Measurements from ENCODE around the gene EIF2D. TPM values are rescaled to one million over a fixed set of nuclear protein-coding genes. Genes with fewer than 3 reads are reported as not detected.

Gene EIF2D
- total and polyA plus RNA-seq, 2 of the 13 experiments (the other 11 are each of a cell fraction or from before 2014, with no cell fraction given), result 45.1 to 64.9 TPM

DNA sequence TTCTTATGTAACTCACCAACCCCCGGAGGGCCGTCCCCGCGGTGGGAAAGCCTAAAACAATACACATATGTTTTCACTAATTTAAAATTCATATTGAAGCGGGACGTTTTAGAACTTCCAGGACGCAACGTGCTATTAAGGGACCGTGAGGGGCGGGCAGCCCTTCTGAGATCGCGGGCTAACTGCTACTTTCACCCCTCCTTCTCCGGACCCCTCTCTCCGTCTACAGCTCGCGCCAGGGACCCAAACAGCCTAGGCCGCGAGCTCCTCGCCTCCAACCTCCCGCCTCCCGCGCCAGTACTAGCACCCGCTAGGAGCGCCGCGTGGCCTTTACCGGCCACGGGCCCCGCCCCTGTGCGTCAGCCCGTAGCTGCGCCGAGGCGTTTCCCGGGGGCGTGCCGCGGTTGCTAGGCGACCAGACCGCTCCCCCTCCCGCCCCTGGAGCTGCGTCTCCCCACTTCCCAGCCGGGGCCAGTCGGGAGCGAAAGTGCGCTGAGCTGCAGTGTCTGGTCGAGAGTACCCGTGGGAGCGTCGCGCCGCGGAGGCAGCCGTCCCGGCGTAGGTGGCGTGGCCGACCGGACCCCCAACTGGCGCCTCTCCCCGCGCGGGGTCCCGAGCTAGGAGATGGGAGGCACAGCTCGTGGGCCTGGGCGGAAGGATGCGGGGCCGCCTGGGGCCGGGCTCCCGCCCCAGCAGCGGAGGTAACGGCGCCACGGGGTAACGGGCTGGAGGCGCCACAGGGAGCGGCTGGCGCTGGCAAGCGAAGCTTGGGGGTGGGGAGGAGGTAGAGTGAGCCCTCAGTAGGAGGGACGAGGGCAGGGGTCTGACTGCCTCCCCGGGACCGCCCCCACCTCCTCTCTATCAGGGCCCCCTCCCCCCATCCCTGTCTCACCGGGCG is 23.1 kb upstream of the EIF2D start, which contains the start of gene DYRK3 (continued):
- no peak; the same call in 1 of the 2 replicates for TF ChIP-seq ZNF703 (CRISPR knock-in tag; IDR thresholded peaks at IDR 0.05; ENCODE audit: borderline replicate concordance)
- no peak for TF ChIP-seq RFXANK (CRISPR knock-in tag; IDR thresholded peaks at IDR 0.05)
- peak; percentile 88 for TF ChIP-seq ZSCAN29 (CRISPR knock-in tag; conservative IDR thresholded peaks at IDR 0.05)
- TF ChIP-seq, protein P1, sequence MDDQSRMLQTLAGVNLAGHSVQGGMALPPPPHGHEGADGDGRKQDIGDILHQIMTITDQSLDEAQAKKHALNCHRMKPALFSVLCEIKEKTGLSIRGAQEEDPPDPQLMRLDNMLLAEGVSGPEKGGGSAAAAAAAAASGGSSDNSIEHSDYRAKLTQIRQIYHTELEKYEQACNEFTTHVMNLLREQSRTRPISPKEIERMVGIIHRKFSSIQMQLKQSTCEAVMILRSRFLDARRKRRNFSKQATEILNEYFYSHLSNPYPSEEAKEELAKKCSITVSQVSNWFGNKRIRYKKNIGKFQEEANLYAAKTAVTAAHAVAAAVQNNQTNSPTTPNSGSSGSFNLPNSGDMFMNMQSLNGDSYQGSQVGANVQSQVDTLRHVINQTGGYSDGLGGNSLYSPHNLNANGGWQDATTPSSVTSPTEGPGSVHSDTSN (CRISPR knock-in tag; IDR thresholded peaks at IDR 0.05; ENCODE audit: borderline replicate concordance), result no peak
- no peak for TF ChIP-seq NONO (IDR thresholded peaks at IDR 0.05)
- peak; percentile 23; the same call in 1 of the 2 replicates for TF ChIP-seq NONO (CRISPR knock-in tag; conservative IDR thresholded peaks at IDR 0.05)
- TF ChIP-seq ZNF263 (CRISPR knock-in tag; IDR thresholded peaks at IDR 0.05), result no peak
- TF ChIP-seq MXD4 (CRISPR knock-in tag; IDR thresholded peaks at IDR 0.05), result peak; percentile 78
- peak; percentile 69; the same call in 1 of the 2 replicates for TF ChIP-seq MTA1 (CRISPR knock-in tag; IDR thresholded peaks at IDR 0.05; ENCODE audit: borderline replicate concordance)
- TF ChIP-seq, protein P2, sequence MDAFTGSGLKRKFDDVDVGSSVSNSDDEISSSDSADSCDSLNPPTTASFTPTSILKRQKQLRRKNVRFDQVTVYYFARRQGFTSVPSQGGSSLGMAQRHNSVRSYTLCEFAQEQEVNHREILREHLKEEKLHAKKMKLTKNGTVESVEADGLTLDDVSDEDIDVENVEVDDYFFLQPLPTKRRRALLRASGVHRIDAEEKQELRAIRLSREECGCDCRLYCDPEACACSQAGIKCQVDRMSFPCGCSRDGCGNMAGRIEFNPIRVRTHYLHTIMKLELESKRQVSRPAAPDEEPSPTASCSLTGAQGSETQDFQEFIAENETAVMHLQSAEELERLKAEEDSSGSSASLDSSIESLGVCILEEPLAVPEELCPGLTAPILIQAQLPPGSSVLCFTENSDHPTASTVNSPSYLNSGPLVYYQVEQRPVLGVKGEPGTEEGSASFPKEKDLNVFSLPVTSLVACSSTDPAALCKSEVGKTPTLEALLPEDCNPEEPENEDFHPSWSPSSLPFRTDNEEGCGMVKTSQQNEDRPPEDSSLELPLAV (CRISPR knock-in tag; conservative IDR thresholded peaks at IDR 0.05; ENCODE audit: low read depth), result peak; percentile 29; the same call in 1 of the 2 replicates
- peak; percentile 48; the same call in 1 of the 2 replicates for TF ChIP-seq ZBTB8A (CRISPR knock-in tag; IDR thresholded peaks at IDR 0.05; ENCODE audit: borderline replicate concordance, low read depth)
- TF ChIP-seq ZFP36 (IDR thresholded peaks at IDR 0.05; ENCODE audit: borderline replicate concordance, low read depth, low read length, partially characterized antibody), result no peak
- TF ChIP-seq, protein P3, sequence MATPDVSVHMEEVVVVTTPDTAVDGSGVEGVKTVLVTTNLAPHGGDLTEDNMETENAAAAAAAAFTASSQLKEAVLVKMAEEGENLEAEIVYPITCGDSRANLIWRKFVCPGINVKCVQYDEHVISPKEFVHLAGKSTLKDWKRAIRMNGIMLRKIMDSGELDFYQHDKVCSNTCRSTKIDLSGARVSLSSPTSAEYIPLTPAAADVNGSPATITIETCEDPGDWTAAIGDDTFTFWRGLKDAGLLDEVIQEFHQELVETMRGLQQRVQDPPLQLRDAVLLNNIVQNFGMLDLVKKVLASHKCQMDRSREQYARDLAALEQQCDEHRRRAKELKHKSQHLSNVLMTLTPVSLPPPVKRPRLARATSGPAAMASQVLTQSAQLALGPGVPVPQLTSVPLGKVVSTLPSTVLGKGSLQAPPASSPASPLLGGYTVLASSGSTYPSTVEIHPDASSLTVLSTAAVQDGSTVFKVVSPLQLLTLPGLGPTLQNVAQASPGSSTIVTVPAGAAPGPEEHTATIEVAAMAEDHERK (CRISPR knock-in tag; IDR thresholded peaks at IDR 0.05; ENCODE audit: low read depth), result peak; percentile 85
- no peak for TF ChIP-seq SMARCC2 (IDR thresholded peaks at IDR 0.05)
- no peak for TF ChIP-seq ZBTB1 (CRISPR knock-in tag; IDR thresholded peaks at IDR 0.05; ENCODE audit: borderline replicate concordance)
- peak; percentile 33; the same call in 1 of the 2 replicates for TF ChIP-seq MED1 (CRISPR knock-in tag; IDR thresholded peaks at IDR 0.05)
- TF ChIP-seq ZIK1 (CRISPR knock-in tag; IDR thresholded peaks at IDR 0.05; ENCODE audit: borderline replicate concordance, low read depth), result no peak
- peak; percentile 82; the same call in 1 of the 2 replicates for TF ChIP-seq ZNF350 (CRISPR knock-in tag; IDR thresholded peaks at IDR 0.05; ENCODE audit: borderline replicate concordance, low read depth)
- TF ChIP-seq ZNF180 (CRISPR knock-in tag; IDR thresholded peaks at IDR 0.05; ENCODE audit: borderline replicate concordance, low read depth), result no peak
- TF ChIP-seq ZNF224 (CRISPR knock-in tag; IDR thresholded peaks at IDR 0.05), result no peak
- TF ChIP-seq, protein P4, sequence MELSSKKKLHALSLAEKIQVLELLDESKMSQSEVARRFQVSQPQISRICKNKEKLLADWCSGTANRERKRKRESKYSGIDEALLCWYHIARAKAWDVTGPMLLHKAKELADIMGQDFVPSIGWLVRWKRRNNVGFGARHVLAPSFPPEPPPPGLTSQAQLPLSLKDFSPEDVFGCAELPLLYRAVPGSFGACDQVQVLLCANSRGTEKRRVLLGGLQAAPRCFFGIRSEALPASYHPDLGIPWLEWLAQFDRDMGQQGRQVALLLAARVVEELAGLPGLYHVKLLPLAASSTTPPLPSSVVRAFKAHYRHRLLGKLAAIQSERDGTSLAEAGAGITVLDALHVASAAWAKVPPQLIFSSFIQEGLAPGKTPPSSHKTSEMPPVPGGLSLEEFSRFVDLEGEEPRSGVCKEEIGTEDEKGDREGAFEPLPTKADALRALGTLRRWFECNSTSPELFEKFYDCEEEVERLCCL (CRISPR knock-in tag; IDR thresholded peaks at IDR 0.05; ENCODE audit: borderline replicate concordance), result no peak
- no peak for TF ChIP-seq TAF15 (IDR thresholded peaks at IDR 0.05; ENCODE audit: low read depth, low read length, poor library complexity, severe bottlenecking)
- TF ChIP-seq JDP2 (CRISPR knock-in tag; IDR thresholded peaks at IDR 0.05; ENCODE audit: borderline replicate concordance), result no peak
